HepG2 (cell line): Measurements from ENCODE around the gene BRD1. TPM values are rescaled to one million over a fixed set of nuclear protein-coding genes. Genes with fewer than 3 reads are reported as not detected.

ENCODE experiments used
- ATAC-seq: fragments of 200-7000 bp; cut with Tn5 transposase; 3 replicates; pipeline ENCODE4 v1.9.1; 2020; ENCODE audit warnings: mild to moderate bottlenecking, moderate library complexity
- BruUV-seq: library from RNA; stranded (reverse); fragments of 400-500 nt; replicated peaks from 2 replicates; lab custom pipeline; 2021; lab: Mats Ljungman, UMichigan
- CTCF ChIA-PET: fragments of 300-600 bp; formaldehyde crosslinking; extraction: SDS; loops from one replicate; lab custom pipeline; 2021; ENCODE audit warnings: low total read pairs, inconsistent platforms, low intra/inter-chr PET ratio; lab: Yijun Ruan, JAX
- POLR2A ChIA-PET: fragments of 350-600 bp; sonication (Branson Sonifier 250); formaldehyde crosslinking; loops from one replicate; lab custom pipeline; 2020; ENCODE audit warnings: antibody characterized with exemption, inconsistent platforms; lab: Yijun Ruan, JAX
- DNase-seq: peaks from one replicate; pipeline ENCODE4 v3.0.0-alpha.2; 2015; ENCODE audit warnings: low spot score
- FAIRE-seq: peaks from 3 replicates; lab custom pipeline; 2011; peaks lifted over from hg19 to GRCh38; lab: Jason Lieb, UNC
- H2AFZ ChIP-seq: one replicate; pipeline ENCODE4 v1.6.1; 2011; ENCODE audit warnings: low read length, inconsistent platforms
- H3K27ac ChIP-seq: fragments of 300-600 bp; 3 replicates; pipeline ENCODE4 v1.8.0; 2011; ENCODE audit warnings: mixed run types, mild to moderate bottlenecking, mixed read lengths, low read length, inconsistent platforms; ENCODE audit not compliant: insufficient read depth; ENCODE audit errors: extremely low read length
- H3K27me3 ChIP-seq, 2 experiments: fragments of 200-600 bp in 1 of 2; 2 replicates in 1 of 2; 3 replicates in 1 of 2; pipeline versions ENCODE4 v1.6.0 to v1.8.0; 2011; ENCODE audit warnings: low read length in 2 of 2, mild to moderate bottlenecking in 2 of 2, moderate library complexity in 2 of 2, inconsistent platforms in 1 of 2; ENCODE audit not compliant: insufficient read depth in 2 of 2, control insufficient read depth in 1 of 2
- H3K36me3 ChIP-seq, 2 experiments: fragments of 200-600 bp in 1 of 2; replicated peaks in 1 of 2; 2 replicates in 1 of 2; 3 replicates in 1 of 2; pipeline versions ENCODE4 v1.5.1 to v1.8.0; 2011; ENCODE audit warnings: low read length in 2 of 2, inconsistent platforms in 1 of 2; ENCODE audit not compliant: insufficient read depth in 2 of 2, control insufficient read depth in 1 of 2
- H3K4me1 ChIP-seq: 2 replicates; pipeline ENCODE4 v1.5.1; 2012; ENCODE audit warnings: low read length, inconsistent platforms; ENCODE audit not compliant: insufficient read depth
- H3K4me2 ChIP-seq: 2 replicates; pipeline ENCODE4 v1.6.0; 2011; ENCODE audit warnings: low read depth, low read length, inconsistent platforms
- H3K4me3 ChIP-seq, 3 experiments: fragments of 200-600 bp in 1 of 3; sonication (generic), shearing (Covaris generic) in 1 of 3; replicated peaks in 1 of 3; 2 replicates each; pipeline ENCODE4 v1.5.1; 2011 to 2016; ENCODE audit warnings: low read length in 3 of 3, inconsistent platforms in 2 of 3, low read depth in 2 of 3, mild to moderate bottlenecking in 2 of 3, control low read depth in 1 of 3, mixed read lengths in 1 of 3; ENCODE audit not compliant: insufficient read depth in 1 of 3
- H3K79me2 ChIP-seq: one replicate; pipeline ENCODE4 v1.6.1; 2011; ENCODE audit warnings: low read length, inconsistent platforms; ENCODE audit not compliant: insufficient read depth
- H3K9ac ChIP-seq: 2 replicates; pipeline ENCODE4 v1.6.0; 2011; ENCODE audit warnings: mild to moderate bottlenecking, low read depth, low read length, inconsistent platforms; ENCODE audit not compliant: insufficient read depth
- H3K9me3 ChIP-seq: 2 replicates; pipeline ENCODE4 v1.5.1; 2012; ENCODE audit warnings: mild to moderate bottlenecking, low read length
- H4K20me1 ChIP-seq: 2 replicates; pipeline ENCODE4 v1.6.0; 2011; ENCODE audit warnings: inconsistent platforms, mild to moderate bottlenecking, low read length, moderate library complexity; ENCODE audit not compliant: insufficient read depth
- CREM ChIP-seq, 2 experiments: sonication (generic) in 1 of 2; formaldehyde crosslinking in 1 of 2; IDR thresholded peaks; 2 replicates each; pipeline versions ENCODE4 v1.4.0 to v1.6.1; 2016 to 2020; ENCODE audit warnings: antibody characterized with exemption in 1 of 2, mild to moderate bottlenecking in 1 of 2, missing genetic modification reagents in 1 of 2
- HDAC2 ChIP-seq: sonication (generic); formaldehyde crosslinking; IDR thresholded peaks from 2 replicates; pipeline ENCODE4 v1.4.0; 2020; ENCODE audit warnings: missing genetic modification reagents
- NBN ChIP-seq: fragments of 450-650 bp; conservative IDR thresholded peaks from 2 replicates; pipeline ENCODE4 v1.6.1; 2017
- ZFP90 ChIP-seq: sonication (generic); formaldehyde crosslinking; IDR thresholded peaks from 2 replicates; pipeline ENCODE4 v1.8.0; 2022; ENCODE audit warnings: missing genetic modification reagents, mild to moderate bottlenecking, inconsistent platforms, borderline replicate concordance
- ZNF275 ChIP-seq: sonication (generic); formaldehyde crosslinking; IDR thresholded peaks from 2 replicates; pipeline ENCODE4 v1.8.0; 2022; ENCODE audit warnings: missing genetic modification reagents, mild to moderate bottlenecking, inconsistent platforms, borderline replicate concordance
- ZNF780A ChIP-seq: sonication (generic); formaldehyde crosslinking; IDR thresholded peaks from 2 replicates; pipeline ENCODE4 v1.8.0; 2022; ENCODE audit warnings: mild to moderate bottlenecking, missing genetic modification reagents, moderate library complexity
- WGBS: methylation state at CpG from one replicate; pipeline ENCODE4 v1.1.6; 2017; ENCODE audit warnings: low lambda C conversion rate; 5-methylcytosine and 5-hydroxymethylcytosine counted together
- in situ Hi-C: cut with HindIII; loops from 2 replicates; pipeline ENCODE4 v1.10.0; 2017; ENCODE audit warnings: low pct_unique_long_range_greater_than_20kb; ENCODE audit not compliant: extremely low pct_ligation_motif_present
- intact Hi-C: fragments of 100-400 bp; cut with micrococcal nuclease; formaldehyde crosslinking; loops from one replicate; pipeline ENCODE4 v1.10.0; 2022; ENCODE audit not compliant: unreplicated experiment
- polyA plus RNA-seq, 8 experiments: library from polyadenylated mRNA; depleted of rRNA in 3 of 8; stranded (reverse) in 7 of 8; unstranded in 1 of 8; fragments of >200 nt; fragmentation: Illumina TruSeq in 4 of 8; extraction: Trizol in 4 of 8; gene quantifications; 2 replicates each; pipeline versions ENCODE4 v1.2.1 to v1.2.3, GENCODE V29; 2011 to 2016; ENCODE audit warnings: low read depth in 4 of 8, missing spikeins in 1 of 8, mixed read lengths in 1 of 8; ENCODE audit not compliant: insufficient read depth in 1 of 8
- total RNA-seq, 5 experiments: library from RNA; depleted of rRNA; stranded (reverse); fragments of >200 nt; fragmentation: Illumina TruSeq; extraction: Trizol; gene quantifications; 2 replicates each; pipeline ENCODE4 v1.2.3, GENCODE V29; 2016; ENCODE audit warnings: low read depth in 1 of 5
- TF ChIP-seq, protein P1 (sequence below): sonication (generic); formaldehyde crosslinking; IDR thresholded peaks from 2 replicates; pipeline ENCODE4 v1.4.0; 2020; ENCODE audit warnings: missing genetic modification reagents

BRD1 gene
- total and polyA plus RNA-seq, 2 of the 13 experiments (the other 11 are each of a cell fraction or from before 2014, with no cell fraction given) = 5.1 to 12.0 TPM

- 0 out of 2 replicates have a peak, but pooled peaks have one; percentile 41 for TF ChIP-seq ZFP90 (CRISPR knock-in tag)
- TF ChIP-seq HDAC2 (CRISPR knock-in tag) = no peak
- TF ChIP-seq ZNF780A = peak; percentile 25; the same call in 1 of the 2 replicates
- TF ChIP-seq NBN = no peak
- no peak for TF ChIP-seq ZNF275
These were observed 20.3 kb upstream of the BRD1 start (continued) for GRCh38 chr22:49847751-49848689.

DNA sequence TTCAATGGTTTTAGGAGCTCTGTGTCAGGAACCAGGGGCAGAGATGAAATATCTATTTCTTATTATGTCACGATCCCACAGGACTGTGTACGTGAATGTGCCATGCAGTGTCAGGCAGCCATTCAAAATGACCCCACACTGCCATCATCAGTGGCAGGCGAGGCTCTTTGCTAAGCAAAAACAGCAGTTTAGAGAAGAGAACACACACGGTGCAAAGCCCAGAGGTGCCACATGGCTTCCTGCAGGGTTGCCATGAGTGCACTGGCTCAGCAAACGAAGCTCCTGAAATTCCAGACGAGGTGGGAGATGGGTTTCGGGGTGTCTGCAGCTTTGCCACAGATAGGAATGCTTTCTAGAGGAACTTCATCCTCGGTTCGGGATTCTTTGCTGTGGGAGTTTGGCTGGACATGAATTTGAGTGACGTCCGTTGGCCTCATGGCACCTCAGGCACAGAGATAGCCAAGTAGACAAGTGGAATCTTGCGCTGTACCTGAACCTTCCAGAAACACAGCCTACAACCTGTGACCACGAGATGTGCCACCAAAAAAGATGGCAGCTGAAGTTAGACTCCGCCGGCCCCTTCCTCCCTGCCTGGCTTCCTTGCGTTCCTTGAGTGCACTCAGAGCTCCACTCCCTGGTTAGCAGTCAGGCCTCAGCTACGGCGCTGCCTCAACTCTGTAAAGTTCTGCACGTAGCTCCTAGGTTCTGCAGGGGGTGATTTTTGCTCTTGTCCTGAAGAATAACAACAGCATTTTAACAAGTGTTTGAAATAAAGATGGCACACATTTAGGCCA, 18.2 kb upstream of the BRD1 start:
- H3K27me3 ChIP-seq = peaks cover 15 to 48% of the 10 kb centered on the region in 2 experiments
- DNase-seq (no peak), ATAC-seq (peak; percentile 14; the same call in 1 of the 3 replicates), FAIRE-seq (no peak)
- no TSS peak for BruUV-seq
- no peaks in the 10 kb centered on the region for H3K9me3 ChIP-seq
- H4K20me1 ChIP-seq = no peaks in the 10 kb centered on the region
- no peak overlapping the region for H2AFZ ChIP-seq
- ChIA-PET CTCF (no interaction called here), POLR2A (no interaction called here)
- H3K36me3 ChIP-seq = no peaks in the 10 kb centered on the region
- peaks cover 23% of the 10 kb centered on the region for H3K4me1 ChIP-seq
- no peak overlapping the region for H3K9ac ChIP-seq
- WGBS = 68% methylated on average over 11 of the region's 19 CpGs
- no peaks in the 10 kb centered on the region for H3K79me2 ChIP-seq
- no peak overlapping the region for H3K4me2 ChIP-seq
- intact Hi-C loops = no loop called here
- no peak overlapping the region for H3K4me3 ChIP-seq
- TF ChIP-seq CREM (IDR thresholded peaks at IDR 0.05) (no peak), CREM (CRISPR knock-in tag; IDR thresholded peaks at IDR 0.05) (no peak)
- TF ChIP-seq, protein P1, sequence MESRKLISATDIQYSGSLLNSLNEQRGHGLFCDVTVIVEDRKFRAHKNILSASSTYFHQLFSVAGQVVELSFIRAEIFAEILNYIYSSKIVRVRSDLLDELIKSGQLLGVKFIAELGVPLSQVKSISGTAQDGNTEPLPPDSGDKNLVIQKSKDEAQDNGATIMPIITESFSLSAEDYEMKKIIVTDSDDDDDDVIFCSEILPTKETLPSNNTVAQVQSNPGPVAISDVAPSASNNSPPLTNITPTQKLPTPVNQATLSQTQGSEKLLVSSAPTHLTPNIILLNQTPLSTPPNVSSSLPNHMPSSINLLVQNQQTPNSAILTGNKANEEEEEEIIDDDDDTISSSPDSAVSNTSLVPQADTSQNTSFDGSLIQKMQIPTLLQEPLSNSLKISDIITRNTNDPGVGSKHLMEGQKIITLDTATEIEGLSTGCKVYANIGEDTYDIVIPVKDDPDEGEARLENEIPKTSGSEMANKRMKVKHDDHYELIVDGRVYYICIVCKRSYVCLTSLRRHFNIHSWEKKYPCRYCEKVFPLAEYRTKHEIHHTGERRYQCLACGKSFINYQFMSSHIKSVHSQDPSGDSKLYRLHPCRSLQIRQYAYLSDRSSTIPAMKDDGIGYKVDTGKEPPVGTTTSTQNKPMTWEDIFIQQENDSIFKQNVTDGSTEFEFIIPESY = no peak
- TF ChIP-seq, all 625 proteins: peak for 0
- H3K27ac ChIP-seq = no peak overlapping the region
- in situ Hi-C loops = no loop called here
